DMS 273 (cell line): ENCODE measurements around the gene DMRTA2.
A peak's percentile ranks its signal among the peaks of the same experiment; 100 is the strongest.

ENCODE experiments used
- DNase-seq: peaks from one replicate; lab custom pipeline; 2025; ENCODE audit not compliant: unreplicated experiment; lab: John Stamatoyannopoulos, UW

The DMRTA2 gene

DNA sequence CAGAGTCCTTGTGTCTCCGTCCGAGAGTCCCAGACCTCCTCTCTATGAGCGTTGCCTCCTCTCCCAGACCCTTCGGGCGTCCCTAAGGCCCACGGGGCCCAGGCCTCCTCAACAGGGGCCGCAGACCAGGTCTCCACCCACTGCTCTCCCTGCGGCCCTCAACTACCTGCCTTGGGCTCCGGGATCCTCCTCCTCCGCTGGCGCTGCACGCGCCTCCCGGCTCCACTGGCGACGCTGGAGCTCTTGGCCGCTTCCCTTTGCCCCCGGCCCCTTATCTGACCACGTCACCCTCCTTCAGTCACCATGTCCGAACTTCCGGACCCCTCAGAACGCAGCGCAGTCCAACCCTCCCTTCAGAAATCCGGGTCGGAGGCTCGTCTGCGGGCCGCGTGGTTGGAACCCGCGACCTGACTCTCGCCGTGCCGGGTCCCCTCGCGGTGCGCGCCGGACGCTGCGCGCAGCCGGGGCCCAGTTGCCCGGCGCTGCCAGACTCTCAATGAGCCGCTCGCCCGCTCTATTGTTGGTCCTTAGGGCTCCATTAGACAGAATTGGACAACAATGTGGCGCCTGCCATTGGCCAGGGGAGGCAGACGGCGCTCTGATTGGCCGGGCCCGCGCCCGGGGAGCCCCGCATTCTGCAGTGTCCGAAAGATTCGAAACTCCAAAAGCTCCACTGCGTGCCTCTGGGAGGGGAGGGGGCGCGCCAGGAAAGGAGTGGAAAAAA, at the start of gene DMRTA2:
TSS of gene DMRTA2 (minus strand) at position 498 of the 724 bp plus-strand sequence. CDS start 1,907 bp downstream, outside the sequence.
- peak; percentile 88 for DNase-seq

DNA sequence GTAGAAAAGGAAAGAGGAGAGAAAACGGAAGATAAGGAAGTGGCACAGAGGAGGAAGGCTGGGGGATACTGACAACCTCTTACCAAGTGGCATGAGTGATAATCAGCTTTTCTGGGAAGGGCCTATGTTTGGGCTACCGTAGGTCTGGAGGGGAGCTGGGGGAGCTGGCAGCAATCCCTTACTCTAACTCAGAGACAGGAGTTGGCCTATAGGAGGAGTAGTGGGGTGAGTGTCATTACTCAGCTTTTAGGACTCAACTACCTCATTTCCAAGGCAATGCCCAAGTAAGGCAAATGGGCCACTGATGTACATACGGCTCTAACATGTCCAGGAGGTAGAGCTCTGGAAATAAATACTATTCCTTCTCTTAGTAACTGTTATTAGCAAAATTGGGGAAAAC, 48.7 kb upstream of the DMRTA2 start:
- DNase-seq = no peak

GRCh38 chr1:50462964-50463363, 39.7 kb upstream of the DMRTA2 start:
- no peak for DNase-seq

GRCh38 chr1:50458507-50458906, 35.3 kb upstream of the DMRTA2 start:
- no peak for DNase-seq

GRCh38 chr1:50454911-50455310, 31.7 kb upstream of the DMRTA2 start:
- no peak for DNase-seq

- DNase-seq = no peak
Observed at GRCh38 chr1:50453266-50453665, 30.0 kb upstream of the DMRTA2 start.

DNA sequence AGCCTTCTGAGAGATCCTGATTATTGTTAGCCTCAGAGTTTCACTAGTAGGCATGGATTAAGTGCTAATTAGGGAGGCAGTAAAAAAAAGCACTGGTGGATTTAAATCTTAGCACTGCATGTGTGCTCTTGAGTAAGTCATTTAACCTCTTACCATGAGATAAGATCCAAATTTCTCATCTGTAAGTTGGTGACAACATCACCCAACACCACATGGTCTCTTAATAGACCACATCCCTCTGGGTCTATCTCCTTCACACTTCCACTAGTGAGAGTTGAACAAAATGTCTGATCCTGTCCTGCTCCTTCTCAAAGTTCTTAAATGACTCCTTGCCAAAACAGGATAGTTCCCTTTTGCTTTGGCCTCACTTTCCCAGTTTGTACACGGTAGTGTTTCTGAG, 29.5 kb upstream of the DMRTA2 start:
- DNase-seq = no peak

GRCh38 chr1:50450861-50451653, 27.8 kb upstream of the DMRTA2 start:
- DNase-seq = no peak

DNA sequence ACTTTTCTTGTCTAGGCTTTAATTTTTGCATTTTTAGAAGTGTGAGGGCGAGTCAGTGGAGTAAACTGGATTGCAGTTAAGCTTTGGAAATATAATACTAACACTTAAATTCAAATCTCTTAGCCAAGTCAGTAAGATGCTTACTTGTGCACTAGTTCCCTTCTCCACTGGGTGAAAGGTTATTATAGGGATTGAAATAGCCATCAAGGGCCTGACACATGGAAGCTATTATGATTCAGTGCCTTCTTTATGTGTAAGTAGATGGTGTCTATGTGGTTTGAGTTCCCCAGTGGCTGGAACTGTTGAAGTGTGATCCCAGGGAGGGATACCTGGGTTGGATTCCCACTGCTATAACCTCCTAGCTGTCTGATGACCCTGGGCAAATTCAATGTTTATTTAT, 24.7 kb upstream of the DMRTA2 start:
- DNase-seq = no peak

DNA sequence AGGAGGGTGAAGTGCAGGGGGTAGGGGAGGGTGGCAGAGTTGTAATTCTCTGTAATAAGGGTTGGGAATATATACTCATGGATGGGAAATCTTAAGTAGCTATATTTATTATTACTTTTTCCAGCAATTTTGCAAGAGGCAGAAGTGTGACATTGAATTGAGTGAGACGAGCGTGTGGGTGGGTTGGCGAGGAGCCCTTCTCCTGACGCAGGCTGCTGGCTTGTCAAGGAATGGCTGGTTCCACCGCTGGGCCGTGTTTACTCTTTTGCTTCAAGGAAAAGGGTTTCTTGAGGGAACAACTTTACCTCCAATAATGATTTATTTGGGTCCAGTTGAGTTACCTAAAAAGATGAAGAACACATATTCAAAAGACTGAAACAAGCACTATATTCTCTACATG, 17.9 kb upstream of the DMRTA2 start:
- no peak for DNase-seq

DNA sequence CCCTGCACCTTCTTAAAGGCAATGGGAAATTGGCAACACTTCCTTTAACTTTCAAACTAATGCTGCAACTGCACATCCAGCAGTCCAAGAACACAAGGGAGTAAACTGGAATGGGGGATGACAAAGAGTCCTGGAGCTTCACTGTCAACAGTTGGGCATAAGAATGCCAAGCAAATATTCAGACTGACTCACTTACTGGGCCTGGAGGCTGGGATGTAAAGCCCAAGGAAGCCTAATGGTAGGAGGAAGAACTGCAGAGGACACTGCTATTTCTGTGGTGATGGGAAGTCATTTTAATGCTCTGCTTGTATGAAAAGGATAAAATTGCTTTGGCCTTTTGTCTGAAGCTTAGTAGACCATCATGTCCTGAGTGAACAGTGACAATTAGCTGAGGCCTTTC, 15.7 kb upstream of the DMRTA2 start:
- no peak for DNase-seq

GRCh38 chr1:50436489-50436888, 13.2 kb upstream of the DMRTA2 start:
- DNase-seq = no peak

GRCh38 chr1:50430010-50430405, 6.8 kb upstream of the DMRTA2 start:
- no peak for DNase-seq

DNA sequence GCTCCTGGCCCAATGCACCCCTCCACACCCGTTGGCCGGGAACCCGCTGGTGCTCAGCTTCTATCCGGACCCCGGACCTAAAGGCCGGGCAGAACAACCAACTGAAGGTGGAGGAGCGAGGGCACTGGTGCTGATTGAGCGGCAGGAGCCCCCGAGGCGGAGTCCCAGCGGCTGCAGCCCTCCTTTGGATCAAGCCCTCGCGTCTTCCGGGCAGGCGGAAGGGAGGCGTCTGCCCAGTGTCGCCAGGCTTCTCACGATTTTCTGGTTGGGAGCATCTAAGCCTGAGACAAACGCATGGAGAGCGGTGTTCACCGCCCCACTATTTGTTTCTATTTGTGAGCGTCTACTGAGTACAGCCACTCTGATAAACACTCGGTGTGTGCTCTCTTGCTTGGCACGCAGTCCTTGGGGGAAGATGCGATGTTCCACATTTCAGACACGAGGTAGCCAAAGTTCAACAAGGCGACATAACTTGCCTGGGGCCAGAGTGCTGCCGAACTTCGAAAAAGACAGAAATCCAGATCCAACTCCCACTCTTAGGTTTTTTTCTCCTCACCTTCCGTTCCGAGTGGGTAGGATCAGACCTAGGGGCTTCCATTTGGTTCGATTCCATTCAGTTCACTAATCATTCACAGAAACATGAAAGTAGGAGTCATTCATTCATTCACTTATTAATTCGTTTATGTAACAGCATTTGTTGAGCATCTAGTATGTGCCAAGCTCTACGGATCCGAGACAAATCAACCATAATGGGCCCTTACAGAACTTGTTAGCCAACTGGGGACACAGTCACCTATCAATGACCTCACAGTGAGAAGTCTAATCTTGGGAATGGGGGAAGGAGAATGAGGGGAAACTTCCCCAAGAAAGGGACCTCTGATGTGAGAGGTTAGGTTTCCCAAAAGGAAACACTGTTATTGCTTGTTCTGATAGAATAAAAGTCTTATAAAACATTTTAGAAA, 4.9 kb upstream of the DMRTA2 start:
- DNase-seq = peak; percentile 63

DNA sequence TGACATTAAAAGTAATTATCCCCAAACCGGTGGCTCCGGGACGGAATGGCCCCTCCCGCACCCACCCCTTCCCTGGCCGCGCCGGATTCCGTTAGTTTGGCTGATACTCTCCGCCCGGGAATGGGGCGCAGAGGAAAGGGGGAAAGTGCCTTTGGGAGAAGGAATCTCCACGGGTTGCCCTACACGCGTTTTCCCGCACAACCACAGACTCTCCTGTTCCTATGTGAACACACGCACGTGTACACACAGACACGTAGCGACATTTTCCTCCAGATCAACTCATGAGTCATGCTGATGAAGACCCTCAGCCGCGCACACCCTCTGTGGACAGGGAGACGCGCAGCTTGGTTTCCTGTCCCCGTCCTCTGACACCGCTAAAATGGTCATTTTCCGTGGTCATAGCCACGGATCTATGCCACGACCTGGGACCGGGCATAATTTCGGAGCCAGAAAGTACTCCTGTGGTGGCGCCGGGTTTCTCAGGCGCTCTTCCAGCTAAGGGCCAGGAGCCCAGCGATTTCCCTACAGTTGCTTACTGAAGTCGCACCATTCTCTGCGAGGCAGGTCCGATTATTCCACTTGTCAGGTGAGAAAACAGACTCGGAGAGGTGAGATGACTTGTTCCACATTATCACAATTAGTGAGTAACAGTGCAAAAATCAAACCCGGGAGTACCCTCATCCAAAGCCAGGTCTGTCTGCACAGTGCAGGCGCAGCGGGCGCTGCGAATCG, 4.0 kb upstream of the DMRTA2 start:
- peak; percentile 63 for DNase-seq

- peak; percentile 61 for DNase-seq
Observed at GRCh38 chr1:50426702-50427085, 3.5 kb upstream of the DMRTA2 start.

- DNase-seq = no peak
Observed at GRCh38 chr1:50426108-50426700, 3.0 kb upstream of the DMRTA2 start.

DNA sequence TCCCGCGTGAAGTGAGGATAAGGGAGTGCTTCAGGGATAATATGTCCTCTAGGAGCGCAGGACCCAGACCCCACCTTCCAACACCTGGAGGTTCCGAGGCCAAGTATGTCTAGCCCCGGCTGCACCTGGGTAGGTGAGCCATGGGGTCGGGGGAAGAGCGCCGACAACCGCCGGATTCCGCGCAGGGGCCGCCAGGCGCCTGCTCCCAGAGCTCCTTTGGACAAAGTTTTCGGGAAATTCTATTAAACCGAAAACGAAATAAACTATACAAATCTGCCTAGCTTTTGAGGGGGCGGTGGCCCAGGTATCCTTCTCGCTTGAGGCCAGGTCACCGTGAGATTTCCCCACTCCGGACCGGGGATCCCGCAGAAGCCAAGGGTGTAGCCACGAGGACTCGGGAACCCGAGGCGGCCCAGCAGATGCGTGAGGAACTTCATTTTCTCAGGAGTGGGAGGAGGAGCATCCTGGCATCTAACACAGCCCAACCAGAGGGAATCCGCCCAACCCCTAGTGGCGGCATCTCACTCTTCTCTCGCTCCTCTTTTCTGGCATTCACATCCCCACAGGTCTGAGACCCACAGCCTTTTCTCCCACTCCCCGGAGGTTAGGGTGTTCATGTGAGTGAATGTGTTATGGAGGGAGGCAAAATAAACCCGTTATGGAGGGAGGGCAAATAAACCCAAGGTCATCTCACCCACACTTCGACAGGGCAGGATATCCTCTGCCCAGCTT, 2.3 kb upstream of the DMRTA2 start:
- peak; percentile 36 for DNase-seq

DNA sequence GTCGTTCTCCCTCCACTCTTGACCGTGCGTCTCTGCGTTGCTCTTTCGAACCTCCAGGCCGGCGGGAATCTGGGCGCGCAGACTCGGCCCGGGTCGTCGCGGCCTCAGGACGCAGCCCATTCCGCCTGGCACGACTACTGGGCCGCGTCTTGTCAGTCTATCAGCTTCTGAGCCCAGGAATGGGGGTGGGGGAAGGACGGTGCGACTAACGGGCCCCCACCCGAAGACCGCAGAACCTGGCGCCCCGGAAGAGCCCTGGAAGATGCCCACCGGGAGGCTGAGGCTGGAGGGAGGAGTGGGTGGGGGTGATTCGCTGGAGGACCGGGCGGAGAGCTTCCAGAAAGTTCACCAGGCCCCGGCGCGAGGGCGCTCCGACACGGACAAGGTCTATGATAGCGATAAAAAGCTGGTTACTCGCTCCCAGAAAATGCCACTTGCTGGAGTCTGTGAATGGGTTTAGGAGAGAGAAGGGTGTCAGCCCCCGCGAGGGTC, 1.7 kb upstream of the DMRTA2 start:
- no peak for DNase-seq
